HG03103 (cell line): ENCODE results near the gene RRH.

Source experiments
- ATAC-seq: cut with Tn5 transposase; IDR thresholded peaks from one replicate; pipeline ENCODE4 v1.9.1; 2021; ENCODE audit warnings: low read depth; ENCODE audit not compliant: unreplicated experiment

RRH gene

DNA sequence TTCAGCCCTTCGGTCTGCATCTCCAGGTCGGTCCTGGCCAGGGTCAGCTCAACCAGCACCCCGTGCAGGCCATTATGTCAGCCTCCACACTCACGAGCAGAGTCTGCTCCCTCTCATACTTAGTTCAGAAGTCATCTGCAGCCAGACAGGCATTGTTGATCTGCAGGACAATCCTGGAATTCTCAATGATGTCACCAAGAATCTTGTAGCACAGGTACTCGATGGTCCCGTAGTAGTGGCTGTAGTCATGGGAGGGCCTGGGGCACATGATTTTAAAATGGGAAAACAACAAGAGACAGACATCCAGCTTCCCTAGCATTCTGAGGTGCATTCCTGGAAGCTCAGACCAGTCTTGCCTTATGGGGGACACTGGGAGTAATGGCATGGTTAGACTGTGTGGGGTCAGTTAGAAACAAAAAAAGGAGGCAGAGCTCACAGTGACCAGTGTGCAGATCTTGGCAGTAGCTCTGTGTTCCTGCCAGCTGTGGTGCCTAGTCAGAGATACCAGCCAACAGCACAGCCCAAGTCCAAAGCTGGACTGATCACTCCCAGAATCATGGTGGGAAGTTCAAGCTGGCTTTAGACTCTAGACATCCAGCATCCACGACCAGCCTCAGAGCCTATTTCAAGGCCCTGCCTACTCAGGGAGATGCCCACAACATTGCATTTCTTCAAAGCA lies 52.0 kb downstream of the RRH start:
- no peak for ATAC-seq

DNA sequence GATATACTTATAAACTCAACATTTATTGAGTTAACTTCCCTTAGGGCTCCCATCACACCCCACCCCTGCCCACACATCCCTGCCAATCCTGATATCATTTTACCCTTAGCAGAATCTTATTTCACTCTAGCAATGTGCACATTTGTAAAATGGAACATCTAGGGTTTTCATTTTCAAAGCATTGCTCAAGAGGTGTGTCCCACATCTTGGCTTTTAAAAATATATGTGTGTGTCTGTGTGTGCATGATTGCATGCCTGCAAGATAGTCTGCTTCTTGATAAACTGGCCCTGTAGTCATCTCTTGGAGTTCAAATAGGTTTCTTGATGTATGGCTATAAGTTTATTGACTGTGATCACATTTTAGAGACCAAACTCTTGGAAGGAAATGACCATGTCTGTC lies 58.5 kb downstream of the RRH start:
- ATAC-seq, result no peak

DNA sequence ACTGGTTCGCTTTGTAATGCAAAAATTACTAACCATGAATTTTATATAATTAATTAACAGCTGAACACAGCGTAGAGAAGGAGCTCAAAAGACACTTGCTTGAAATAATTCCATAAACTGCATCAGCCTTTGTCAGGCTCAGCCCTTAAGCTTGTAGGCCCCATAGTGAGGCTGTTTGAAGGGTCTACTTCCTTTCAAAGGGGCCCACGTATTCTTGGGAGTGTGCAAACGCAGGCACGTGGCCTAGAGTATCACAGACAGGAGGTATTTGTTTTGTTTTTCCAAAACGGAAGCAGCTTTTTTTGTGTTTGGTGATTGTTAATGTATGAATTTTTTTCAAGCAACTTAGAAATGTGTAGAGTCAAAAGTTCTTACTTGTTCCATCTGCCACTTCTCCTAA lies 59.3 kb downstream of the RRH start:
- ATAC-seq, result no peak

DNA sequence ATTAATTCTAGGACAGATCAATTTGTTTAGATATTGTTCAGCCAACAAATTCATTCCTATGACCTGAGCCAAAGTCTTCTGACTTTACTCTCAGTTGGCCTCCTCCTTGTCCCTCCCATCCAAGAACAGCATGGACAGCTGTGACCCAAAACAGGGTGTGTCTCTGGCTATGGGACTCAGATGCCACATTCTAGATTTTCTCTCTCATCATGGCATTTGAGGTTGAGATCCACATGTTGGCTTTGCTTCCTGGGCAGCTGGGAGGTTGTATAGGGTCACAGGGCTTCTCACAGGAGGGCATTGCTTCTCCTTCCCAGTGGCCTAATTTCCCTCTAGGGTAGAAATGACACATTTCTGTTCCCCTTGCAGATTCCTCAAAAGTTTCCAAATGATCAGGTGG lies 62.3 kb downstream of the RRH start:
- ATAC-seq, result no peak
